ENCODE data around the gene GRAP. TPM values are rescaled to one million over a fixed set of nuclear protein-coding genes. Genes with fewer than 3 reads are reported as not detected.

Gene GRAP
- total and polyA plus RNA-seq, 9 of the 15 experiments (the other 6 are each of a cell fraction or from before 2014, with no cell fraction given), result 0.07 to 0.41 (median 0.19) TPM; not detected in 5

DNA sequence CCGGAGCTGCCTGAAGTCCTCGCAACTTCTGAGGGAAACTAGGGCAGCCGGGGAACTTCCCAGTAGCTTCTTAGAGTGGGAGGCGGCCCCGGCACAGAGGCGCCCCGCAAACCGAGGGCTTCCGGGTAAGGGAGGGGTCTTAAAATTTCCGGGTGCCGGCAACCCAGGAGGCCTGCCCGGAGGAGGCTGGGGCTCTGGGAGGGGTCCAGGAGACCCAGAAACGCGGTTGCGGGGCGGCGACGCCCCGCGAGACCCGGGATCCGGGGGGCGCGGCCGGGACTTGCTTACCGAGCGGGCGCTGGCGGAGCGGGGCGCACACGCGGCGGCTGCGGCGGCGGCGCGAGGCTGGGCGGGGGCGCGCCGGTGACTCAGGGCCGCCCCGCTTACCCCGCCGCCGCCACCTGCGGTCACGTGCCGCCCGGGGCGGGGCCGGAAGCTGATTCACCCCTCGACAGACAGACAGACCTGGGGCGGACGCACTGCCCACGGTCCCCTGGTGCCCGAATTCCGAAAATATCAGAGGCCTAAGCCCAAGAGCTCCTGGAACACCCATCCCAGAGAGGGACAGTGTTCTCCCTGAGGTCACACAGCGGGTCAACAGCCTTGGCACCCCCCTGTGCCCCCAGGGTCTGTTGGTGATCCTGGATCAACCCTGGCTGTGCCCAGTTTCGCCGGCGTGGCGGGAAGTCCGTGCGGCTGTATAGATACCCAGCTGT lies 42.2 kb downstream of the GRAP start, which contains the start of gene FAM83G (continued):
- TF ChIP-seq RAD51 (IDR thresholded peaks at IDR 0.05; ENCODE audit: borderline replicate concordance, low read depth) (peak; percentile 74; the same call in 1 of the 2 replicates), SUPT5H (IDR thresholded peaks at IDR 0.05) (peak; percentile 48), ZNF512 (tag; IDR thresholded peaks at IDR 0.05) (no peak), GABPB1 (CRISPR knock-in tag; IDR thresholded peaks at IDR 0.05) (peak; percentile 57; the same call in 1 of the 2 replicates), HNRNPL (IDR thresholded peaks at IDR 0.05; ENCODE audit: low read depth, low read length) (no peak), PHTF2 (CRISPR knock-in tag; IDR thresholded peaks at IDR 0.05) (no peak), PHF8 (IDR thresholded peaks at IDR 0.05; ENCODE audit: borderline replicate concordance, low read length) (peak; percentile 48; the same call in 1 of the 2 replicates), LARP7 (IDR thresholded peaks at IDR 0.05) (no peak), SPI1 (IDR thresholded peaks at IDR 0.05; ENCODE audit: borderline replicate concordance, low read depth, low read length) (no peak), PRMT5 (CRISPR knock-in tag; IDR thresholded peaks at IDR 0.05) (no peak), YY1 (IDR thresholded peaks at IDR 0.05; ENCODE audit: borderline replicate concordance in 1 of 3, control insufficient read depth in 1 of 3, extremely low read depth in 1 of 3, insufficient read depth in 3 of 3, insufficient read length in 1 of 3, insufficient replicate concordance in 2 of 3, low read depth in 1 of 3, low read length in 2 of 3) (peak in 2 of 3 experiments; percentile 7 to 38)
- TF ChIP-seq, protein P1, sequence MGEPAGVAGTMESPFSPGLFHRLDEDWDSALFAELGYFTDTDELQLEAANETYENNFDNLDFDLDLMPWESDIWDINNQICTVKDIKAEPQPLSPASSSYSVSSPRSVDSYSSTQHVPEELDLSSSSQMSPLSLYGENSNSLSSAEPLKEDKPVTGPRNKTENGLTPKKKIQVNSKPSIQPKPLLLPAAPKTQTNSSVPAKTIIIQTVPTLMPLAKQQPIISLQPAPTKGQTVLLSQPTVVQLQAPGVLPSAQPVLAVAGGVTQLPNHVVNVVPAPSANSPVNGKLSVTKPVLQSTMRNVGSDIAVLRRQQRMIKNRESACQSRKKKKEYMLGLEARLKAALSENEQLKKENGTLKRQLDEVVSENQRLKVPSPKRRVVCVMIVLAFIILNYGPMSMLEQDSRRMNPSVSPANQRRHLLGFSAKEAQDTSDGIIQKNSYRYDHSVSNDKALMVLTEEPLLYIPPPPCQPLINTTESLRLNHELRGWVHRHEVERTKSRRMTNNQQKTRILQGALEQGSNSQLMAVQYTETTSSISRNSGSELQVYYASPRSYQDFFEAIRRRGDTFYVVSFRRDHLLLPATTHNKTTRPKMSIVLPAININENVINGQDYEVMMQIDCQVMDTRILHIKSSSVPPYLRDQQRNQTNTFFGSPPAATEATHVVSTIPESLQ (CRISPR knock-in tag; IDR thresholded peaks at IDR 0.05), result no peak

All from K562 (cell line).